HepG2 (cell line): Measurements from ENCODE around the gene CSKMT. TPM values are rescaled to one million over a fixed set of nuclear protein-coding genes. Genes with fewer than 3 reads are reported as not detected.

Experiments
- NR2F2 ChIP-seq: IDR thresholded peaks from 2 replicates; pipeline ENCODE4 v1.6.1; 2012; ENCODE audit warnings: low read depth, inconsistent platforms, borderline replicate concordance
- NR2F6 ChIP-seq, 2 experiments: IDR thresholded peaks; 2 replicates each; pipeline ENCODE4 v1.6.1; 2016; ENCODE audit warnings: antibody characterized with exemption in 1 of 2, mild to moderate bottlenecking in 1 of 2
- RXRA ChIP-seq: sonication (generic); formaldehyde crosslinking; IDR thresholded peaks from 2 replicates; pipeline ENCODE4 v1.5.1; 2020; ENCODE audit warnings: missing genetic modification reagents
- SCMH1 ChIP-seq: sonication (generic); formaldehyde crosslinking; IDR thresholded peaks from 2 replicates; pipeline ENCODE4 v1.9.0; 2021; ENCODE audit warnings: missing genetic modification reagents, mild to moderate bottlenecking, borderline replicate concordance
- ZBTB7A ChIP-seq: sonication (generic); formaldehyde crosslinking; IDR thresholded peaks from 2 replicates; pipeline ENCODE4 v1.8.0; 2022; ENCODE audit warnings: mild to moderate bottlenecking, missing genetic modification reagents
- ZNF160 ChIP-seq: sonication (generic); formaldehyde crosslinking; IDR thresholded peaks from 2 replicates; pipeline ENCODE4 v1.8.0; 2022; ENCODE audit warnings: mild to moderate bottlenecking, inconsistent platforms, missing genetic modification reagents
- polyA plus RNA-seq, 8 experiments: library from polyadenylated mRNA; depleted of rRNA in 3 of 8; stranded (reverse) in 7 of 8; unstranded in 1 of 8; fragments of >200 nt; fragmentation: Illumina TruSeq in 4 of 8; extraction: Trizol in 4 of 8; gene quantifications; 2 replicates each; pipeline versions ENCODE4 v1.2.1 to v1.2.3, GENCODE V29; 2011 to 2016; ENCODE audit warnings: low read depth in 4 of 8, missing spikeins in 1 of 8, mixed read lengths in 1 of 8; ENCODE audit not compliant: insufficient read depth in 1 of 8
- total RNA-seq, 5 experiments: library from RNA; depleted of rRNA; stranded (reverse); fragments of >200 nt; fragmentation: Illumina TruSeq; extraction: Trizol; gene quantifications; 2 replicates each; pipeline ENCODE4 v1.2.3, GENCODE V29; 2016; ENCODE audit warnings: low read depth in 1 of 5
- TF ChIP-seq, protein P1 (sequence below): sonication (generic); formaldehyde crosslinking; IDR thresholded peaks from 2 replicates; pipeline ENCODE4 v1.4.0; 2020; ENCODE audit warnings: mild to moderate bottlenecking, missing genetic modification reagents, borderline replicate concordance
- TF ChIP-seq, protein P2 (sequence below): sonication (generic); formaldehyde crosslinking; IDR thresholded peaks from 2 replicates; pipeline ENCODE4 v1.4.0; 2020; ENCODE audit warnings: missing genetic modification reagents, mild to moderate bottlenecking, borderline replicate concordance
- TF ChIP-seq, protein P3 (sequence below), 2 experiments: sonication (generic) in 1 of 2; formaldehyde crosslinking in 1 of 2; IDR thresholded peaks; 2 replicates each; pipeline versions ENCODE4 v1.6.1 to v1.9.0; 2014 to 2022; ENCODE audit warnings: antibody characterized with exemption in 1 of 2, borderline replicate concordance in 1 of 2, inconsistent platforms in 1 of 2, low read depth in 1 of 2, missing genetic modification reagents in 1 of 2
- TF ChIP-seq, protein P4 (sequence below): sonication (generic); formaldehyde crosslinking; IDR thresholded peaks from 2 replicates; pipeline ENCODE4 v1.4.0; 2020; ENCODE audit warnings: low read depth, mild to moderate bottlenecking, missing genetic modification reagents
- TF ChIP-seq, protein P5 (sequence below): sonication (generic); formaldehyde crosslinking; IDR thresholded peaks from 2 replicates; pipeline ENCODE4 v1.5.0; 2020; ENCODE audit warnings: missing genetic modification reagents
- TF ChIP-seq, protein P6 (sequence below): IDR thresholded peaks from 2 replicates; pipeline ENCODE4 v1.6.1; 2012; ENCODE audit warnings: inconsistent platforms

Gene CSKMT
- total and polyA plus RNA-seq, 2 of the 13 experiments (the other 11 are each of a cell fraction or from before 2014, with no cell fraction given) = 7.6 to 31.8 TPM

DNA sequence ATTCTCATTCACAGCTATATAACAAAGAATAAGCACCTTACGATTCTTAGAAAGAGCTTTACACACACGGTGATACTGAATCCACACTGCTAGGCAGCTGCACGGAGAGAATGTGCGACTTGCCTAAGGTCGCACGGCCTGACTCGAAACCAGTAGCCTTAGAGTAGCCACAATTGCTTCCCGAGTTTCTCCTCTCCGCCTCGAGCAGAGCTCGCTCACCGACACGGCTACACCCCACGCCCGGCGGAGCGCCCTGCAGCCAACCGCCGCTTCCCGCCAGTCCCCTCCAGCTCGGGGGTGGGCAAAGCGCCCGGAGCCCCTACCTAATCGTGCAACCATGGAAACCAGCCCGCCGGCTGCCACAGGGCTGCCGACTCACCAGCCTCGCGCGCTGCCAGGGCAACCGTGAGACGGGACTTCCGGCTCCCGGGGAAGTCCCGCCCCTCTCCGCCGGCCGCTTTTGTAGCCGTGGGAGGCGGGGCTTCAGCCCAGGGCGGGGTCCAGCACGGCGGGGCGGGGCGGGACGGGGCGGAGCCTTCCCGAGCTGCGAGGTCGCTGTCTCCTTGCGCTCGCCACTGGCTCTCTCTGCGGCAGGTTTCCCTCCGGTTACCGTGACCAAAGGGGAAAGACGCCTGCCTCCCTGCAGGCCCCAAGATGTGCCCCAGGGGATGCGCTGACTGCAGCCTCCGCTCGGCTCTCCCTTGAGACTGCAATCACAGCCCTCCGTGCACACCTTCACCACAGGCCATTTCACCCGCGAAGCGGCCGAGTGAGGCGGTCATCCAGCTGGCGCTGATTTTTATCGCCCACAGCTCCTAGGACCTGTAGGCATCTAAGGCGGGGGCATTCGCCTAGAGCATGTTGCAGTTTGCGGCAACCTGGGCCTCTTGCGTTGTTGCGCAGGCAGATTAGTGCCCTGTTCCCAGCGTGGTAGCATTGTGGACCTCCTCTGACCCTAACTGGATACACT lies 41.1 kb downstream of the CSKMT start (continued):
- TF ChIP-seq, protein P1, sequence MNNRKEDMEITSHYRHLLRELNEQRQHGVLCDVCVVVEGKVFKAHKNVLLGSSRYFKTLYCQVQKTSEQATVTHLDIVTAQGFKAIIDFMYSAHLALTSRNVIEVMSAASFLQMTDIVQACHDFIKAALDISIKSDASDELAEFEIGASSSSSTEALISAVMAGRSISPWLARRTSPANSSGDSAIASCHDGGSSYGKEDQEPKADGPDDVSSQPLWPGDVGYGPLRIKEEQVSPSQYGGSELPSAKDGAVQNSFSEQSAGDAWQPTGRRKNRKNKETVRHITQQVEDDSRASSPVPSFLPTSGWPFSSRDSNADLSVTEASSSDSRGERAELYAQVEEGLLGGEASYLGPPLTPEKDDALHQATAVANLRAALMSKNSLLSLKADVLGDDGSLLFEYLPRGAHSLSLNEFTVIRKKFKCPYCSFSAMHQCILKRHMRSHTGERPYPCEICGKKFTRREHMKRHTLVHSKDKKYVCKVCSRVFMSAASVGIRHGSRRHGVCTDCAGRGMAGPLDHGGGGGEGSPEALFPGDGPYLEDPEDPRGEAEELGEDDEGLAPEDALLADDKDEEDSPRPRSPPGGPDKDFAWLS (CRISPR knock-in tag) = no peak
- TF ChIP-seq ZNF160 (CRISPR knock-in tag) (no peak), RXRA (CRISPR knock-in tag) (peak; percentile 14; the same call in 1 of the 2 replicates), NR2F2 (no peak), NR2F6 (IDR thresholded peaks at IDR 0.05) (no peak), NR2F6 (CRISPR knock-in tag; IDR thresholded peaks at IDR 0.05) (no peak), SCMH1 (no peak), ZBTB7A (no peak)
- TF ChIP-seq, protein P2, sequence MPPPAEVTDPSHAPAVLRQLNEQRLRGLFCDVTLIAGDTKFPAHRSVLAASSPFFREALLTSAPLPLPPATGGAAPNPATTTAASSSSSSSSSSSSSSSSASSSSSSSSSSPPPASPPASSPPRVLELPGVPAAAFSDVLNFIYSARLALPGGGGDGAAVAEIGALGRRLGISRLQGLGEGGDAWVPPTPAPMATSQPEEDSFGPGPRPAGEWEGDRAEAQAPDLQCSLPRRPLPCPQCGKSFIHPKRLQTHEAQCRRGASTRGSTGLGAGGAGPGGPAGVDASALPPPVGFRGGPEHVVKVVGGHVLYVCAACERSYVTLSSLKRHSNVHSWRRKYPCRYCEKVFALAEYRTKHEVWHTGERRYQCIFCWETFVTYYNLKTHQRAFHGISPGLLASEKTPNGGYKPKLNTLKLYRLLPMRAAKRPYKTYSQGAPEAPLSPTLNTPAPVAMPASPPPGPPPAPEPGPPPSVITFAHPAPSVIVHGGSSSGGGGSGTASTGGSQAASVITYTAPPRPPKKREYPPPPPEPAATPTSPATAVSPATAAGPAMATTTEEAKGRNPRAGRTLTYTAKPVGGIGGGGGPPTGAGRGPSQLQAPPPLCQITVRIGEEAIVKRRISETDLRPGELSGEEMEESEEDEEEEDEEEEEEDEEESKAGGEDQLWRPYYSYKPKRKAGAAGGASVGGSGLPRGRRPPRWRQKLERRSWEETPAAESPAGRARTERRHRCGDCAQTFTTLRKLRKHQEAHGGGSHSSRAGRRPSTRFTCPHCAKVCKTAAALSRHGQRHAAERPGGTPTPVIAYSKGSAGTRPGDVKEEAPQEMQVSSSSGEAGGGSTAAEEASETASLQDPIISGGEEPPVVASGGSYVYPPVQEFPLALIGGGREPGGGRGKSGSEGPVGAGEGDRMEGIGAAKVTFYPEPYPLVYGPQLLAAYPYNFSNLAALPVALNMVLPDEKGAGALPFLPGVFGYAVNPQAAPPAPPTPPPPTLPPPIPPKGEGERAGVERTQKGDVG = peak; percentile 31; the same call in 1 of the 2 replicates
- TF ChIP-seq, protein P3, sequence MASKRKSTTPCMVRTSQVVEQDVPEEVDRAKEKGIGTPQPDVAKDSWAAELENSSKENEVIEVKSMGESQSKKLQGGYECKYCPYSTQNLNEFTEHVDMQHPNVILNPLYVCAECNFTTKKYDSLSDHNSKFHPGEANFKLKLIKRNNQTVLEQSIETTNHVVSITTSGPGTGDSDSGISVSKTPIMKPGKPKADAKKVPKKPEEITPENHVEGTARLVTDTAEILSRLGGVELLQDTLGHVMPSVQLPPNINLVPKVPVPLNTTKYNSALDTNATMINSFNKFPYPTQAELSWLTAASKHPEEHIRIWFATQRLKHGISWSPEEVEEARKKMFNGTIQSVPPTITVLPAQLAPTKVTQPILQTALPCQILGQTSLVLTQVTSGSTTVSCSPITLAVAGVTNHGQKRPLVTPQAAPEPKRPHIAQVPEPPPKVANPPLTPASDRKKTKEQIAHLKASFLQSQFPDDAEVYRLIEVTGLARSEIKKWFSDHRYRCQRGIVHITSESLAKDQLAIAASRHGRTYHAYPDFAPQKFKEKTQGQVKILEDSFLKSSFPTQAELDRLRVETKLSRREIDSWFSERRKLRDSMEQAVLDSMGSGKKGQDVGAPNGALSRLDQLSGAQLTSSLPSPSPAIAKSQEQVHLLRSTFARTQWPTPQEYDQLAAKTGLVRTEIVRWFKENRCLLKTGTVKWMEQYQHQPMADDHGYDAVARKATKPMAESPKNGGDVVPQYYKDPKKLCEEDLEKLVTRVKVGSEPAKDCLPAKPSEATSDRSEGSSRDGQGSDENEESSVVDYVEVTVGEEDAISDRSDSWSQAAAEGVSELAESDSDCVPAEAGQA (IDR thresholded peaks at IDR 0.05; ENCODE audit: low read depth) = no peak
- TF ChIP-seq, protein P3 (CRISPR knock-in tag; IDR thresholded peaks at IDR 0.05; ENCODE audit: borderline replicate concordance) = no peak
- TF ChIP-seq, protein P4, sequence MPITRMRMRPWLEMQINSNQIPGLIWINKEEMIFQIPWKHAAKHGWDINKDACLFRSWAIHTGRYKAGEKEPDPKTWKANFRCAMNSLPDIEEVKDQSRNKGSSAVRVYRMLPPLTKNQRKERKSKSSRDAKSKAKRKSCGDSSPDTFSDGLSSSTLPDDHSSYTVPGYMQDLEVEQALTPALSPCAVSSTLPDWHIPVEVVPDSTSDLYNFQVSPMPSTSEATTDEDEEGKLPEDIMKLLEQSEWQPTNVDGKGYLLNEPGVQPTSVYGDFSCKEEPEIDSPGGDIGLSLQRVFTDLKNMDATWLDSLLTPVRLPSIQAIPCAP (CRISPR knock-in tag) = no peak
- TF ChIP-seq, protein P5, sequence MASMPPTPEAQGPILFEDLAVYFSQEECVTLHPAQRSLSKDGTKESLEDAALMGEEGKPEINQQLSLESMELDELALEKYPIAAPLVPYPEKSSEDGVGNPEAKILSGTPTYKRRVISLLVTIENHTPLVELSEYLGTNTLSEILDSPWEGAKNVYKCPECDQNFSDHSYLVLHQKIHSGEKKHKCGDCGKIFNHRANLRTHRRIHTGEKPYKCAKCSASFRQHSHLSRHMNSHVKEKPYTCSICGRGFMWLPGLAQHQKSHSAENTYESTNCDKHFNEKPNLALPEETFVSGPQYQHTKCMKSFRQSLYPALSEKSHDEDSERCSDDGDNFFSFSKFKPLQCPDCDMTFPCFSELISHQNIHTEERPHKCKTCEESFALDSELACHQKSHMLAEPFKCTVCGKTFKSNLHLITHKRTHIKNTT = no peak
- TF ChIP-seq, protein P6, sequence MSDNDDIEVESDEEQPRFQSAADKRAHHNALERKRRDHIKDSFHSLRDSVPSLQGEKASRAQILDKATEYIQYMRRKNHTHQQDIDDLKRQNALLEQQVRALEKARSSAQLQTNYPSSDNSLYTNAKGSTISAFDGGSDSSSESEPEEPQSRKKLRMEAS = peak; percentile 48; the same call in 1 of the 2 replicates
